ENCODE measurements around the gene HTR3E.

DNA sequence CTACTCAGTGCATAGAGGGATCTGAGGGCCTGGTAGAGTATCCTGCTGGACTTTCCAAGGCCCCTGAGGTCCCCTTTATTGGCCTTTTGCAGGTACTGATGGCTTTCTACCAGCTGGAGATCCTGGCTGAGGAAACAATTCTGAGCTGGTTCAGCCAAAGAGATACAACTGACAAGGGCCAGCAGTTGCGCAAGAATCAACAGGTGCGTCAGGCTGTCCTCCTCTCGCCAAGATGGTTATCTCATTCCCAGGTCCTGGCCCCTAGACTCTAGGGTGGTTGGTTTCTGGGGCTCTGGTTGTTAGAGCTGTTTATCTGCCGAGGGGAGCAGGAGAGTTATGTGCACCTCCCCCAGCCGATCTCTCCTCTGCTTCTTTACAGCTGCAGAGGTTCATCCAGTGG, 47.6 kb downstream of the HTR3E start:
- TF ChIP-seq, protein P1, sequence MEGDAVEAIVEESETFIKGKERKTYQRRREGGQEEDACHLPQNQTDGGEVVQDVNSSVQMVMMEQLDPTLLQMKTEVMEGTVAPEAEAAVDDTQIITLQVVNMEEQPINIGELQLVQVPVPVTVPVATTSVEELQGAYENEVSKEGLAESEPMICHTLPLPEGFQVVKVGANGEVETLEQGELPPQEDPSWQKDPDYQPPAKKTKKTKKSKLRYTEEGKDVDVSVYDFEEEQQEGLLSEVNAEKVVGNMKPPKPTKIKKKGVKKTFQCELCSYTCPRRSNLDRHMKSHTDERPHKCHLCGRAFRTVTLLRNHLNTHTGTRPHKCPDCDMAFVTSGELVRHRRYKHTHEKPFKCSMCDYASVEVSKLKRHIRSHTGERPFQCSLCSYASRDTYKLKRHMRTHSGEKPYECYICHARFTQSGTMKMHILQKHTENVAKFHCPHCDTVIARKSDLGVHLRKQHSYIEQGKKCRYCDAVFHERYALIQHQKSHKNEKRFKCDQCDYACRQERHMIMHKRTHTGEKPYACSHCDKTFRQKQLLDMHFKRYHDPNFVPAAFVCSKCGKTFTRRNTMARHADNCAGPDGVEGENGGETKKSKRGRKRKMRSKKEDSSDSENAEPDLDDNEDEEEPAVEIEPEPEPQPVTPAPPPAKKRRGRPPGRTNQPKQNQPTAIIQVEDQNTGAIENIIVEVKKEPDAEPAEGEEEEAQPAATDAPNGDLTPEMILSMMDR (IDR thresholded peaks at IDR 0.05): no peak
- TF ChIP-seq POLR2A (IDR thresholded peaks at IDR 0.05): no peak

Data from Peyer's patch (tissue), 4 donors.